ENCODE results near the gene PRPF31.
A peak's percentile ranks its signal among the peaks of the same experiment; 100 is the strongest.

PRPF31 gene

DNA sequence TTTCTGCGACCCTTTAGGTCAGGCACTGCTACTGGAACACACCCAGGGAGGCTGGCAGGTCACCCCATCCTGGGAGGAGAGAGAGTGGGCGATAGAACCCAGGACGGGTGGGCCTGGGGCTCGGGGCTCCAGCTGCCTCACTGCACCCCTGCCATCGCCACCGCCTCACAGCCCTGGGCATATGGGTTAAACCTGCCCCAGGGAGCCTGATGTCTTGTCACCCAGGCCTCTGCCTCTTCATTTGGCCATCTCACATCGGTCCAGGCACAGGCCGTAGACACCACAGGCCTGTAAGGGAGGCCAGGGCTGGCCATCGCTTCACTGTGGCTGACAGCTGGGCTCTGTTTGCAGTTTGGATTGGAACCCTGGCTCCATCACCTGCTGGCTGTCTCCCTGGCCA, 10.2 kb downstream of the PRPF31 start:
- TF ChIP-seq, protein P1, sequence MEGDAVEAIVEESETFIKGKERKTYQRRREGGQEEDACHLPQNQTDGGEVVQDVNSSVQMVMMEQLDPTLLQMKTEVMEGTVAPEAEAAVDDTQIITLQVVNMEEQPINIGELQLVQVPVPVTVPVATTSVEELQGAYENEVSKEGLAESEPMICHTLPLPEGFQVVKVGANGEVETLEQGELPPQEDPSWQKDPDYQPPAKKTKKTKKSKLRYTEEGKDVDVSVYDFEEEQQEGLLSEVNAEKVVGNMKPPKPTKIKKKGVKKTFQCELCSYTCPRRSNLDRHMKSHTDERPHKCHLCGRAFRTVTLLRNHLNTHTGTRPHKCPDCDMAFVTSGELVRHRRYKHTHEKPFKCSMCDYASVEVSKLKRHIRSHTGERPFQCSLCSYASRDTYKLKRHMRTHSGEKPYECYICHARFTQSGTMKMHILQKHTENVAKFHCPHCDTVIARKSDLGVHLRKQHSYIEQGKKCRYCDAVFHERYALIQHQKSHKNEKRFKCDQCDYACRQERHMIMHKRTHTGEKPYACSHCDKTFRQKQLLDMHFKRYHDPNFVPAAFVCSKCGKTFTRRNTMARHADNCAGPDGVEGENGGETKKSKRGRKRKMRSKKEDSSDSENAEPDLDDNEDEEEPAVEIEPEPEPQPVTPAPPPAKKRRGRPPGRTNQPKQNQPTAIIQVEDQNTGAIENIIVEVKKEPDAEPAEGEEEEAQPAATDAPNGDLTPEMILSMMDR (conservative IDR thresholded peaks at IDR 0.05; ENCODE audit: low read depth), result no peak
- DNase-seq (ENCODE audit: low spot score), result no peak
- H3K27ac ChIP-seq, result no peak overlapping the region
- ChIA-PET CTCF (interaction anchor here (0.6 kb wide), 1 partner anchor 16 kb away, joined by 4 read pairs; no protein-coding TSS in a partner anchor), POLR2A (ENCODE audit: low non-redundant PET) (no interaction called here)

DNA sequence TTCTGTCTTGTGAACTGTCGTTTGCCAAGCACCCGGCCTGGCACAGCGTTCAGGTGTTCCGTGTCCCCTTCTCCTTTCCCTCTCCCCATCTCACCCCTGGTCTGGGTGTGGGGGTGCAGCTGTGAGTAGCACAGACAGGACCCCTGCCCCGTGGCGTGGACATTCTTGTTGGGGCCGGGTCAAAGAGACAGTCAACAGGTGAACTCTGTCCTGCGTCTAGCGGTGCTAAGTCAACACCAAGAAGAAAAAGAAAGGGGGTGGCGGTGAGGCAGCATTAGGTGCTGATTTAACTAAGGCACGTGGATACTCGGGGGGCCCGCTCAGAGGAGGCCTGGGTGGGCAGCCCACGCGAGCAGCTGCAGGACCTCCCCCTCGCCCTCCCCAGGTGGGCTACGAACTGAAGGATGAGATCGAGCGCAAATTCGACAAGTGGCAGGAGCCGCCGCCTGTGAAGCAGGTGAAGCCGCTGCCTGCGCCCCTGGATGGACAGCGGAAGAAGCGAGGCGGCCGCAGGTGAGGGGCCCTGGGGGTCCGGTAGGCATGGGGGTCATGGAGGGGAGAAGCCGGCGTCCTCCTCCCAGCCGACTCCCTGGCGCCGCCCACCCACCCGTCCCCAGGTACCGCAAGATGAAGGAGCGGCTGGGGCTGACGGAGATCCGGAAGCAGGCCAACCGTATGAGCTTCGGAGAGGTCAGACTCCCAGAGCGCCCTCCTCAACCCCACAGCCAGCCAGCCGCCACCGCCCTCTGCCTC, 12.3 kb downstream of the PRPF31 start:
- TF ChIP-seq, protein P1 (conservative IDR thresholded peaks at IDR 0.05; ENCODE audit: low read depth), result no peak
- CTCF ChIA-PET, result no interaction called here
- POLR2A ChIA-PET (ENCODE audit: low non-redundant PET), result interaction anchor here (1.2 kb wide), 1 partner anchor 12 kb away, joined by 3 read pairs; the partner anchor contains the start of genes PRPF31 and TFPT
- DNase-seq (ENCODE audit: low spot score), result no peak
- no peak overlapping the region for H3K27ac ChIP-seq

DNA sequence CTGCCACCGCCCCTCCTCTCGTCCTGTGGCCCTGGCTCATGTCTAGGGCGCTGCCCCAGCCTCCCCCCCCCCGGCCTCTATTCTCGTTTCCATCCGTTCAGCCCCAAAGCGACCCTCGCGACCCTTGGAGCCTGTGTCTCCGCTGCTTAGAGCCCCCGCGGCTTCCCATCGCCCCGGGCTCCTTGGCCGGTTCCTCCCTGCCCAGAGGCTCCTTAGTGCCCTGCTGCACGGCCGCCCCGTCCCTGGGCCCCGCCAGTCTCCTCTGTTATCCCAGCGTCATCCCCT, 12.8 kb downstream of the PRPF31 start:
- TF ChIP-seq, protein P1 (conservative IDR thresholded peaks at IDR 0.05; ENCODE audit: low read depth), result no peak
- no peak for DNase-seq (ENCODE audit: low spot score)
- H3K27ac ChIP-seq, result no peak overlapping the region
- POLR2A ChIA-PET (ENCODE audit: low non-redundant PET), result no interaction called here
- CTCF ChIA-PET, result no interaction called here

DNA sequence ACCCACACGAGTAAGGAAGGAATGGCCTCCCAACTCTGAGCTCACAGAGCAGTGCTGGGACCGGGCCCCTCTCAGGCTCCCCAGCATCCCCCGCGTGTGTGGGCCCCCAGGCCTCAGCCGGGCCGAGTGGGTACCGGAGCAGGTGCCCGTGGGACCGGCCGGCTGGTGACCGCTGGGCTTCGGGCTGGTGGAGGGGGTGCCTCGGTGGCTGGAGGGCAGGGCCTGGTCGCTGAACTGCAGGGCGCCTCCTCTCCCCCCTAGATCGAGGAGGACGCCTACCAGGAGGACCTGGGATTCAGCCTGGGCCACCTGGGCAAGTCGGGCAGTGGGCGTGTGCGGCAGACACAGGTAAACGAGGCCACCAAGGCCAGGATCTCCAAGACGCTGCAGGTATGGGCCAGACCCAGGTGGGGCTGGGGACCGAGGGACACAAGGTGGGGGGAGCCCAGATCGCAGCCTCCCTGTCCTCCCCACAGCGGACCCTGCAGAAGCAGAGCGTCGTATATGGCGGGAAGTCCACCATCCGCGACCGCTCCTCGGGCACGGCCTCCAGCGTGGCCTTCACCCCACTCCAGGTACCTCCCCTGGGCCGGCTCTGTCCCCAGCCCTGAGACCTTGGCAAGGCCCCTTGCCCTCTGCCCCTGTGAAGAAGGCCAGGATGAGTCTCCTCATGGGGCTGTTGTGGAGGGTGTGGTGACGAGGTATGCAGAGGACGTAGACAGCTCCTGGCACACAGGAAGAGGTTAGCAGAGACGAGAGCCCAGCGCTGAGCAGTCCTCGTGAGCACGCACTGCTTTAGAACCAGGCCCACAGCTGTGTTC, 13.5 kb downstream of the PRPF31 start:
- ChIA-PET POLR2A (ENCODE audit: low non-redundant PET) (no interaction called here), CTCF (no interaction called here)
- DNase-seq (ENCODE audit: low spot score), result no peak
- no peak overlapping the region for H3K27ac ChIP-seq
- TF ChIP-seq, protein P1 (conservative IDR thresholded peaks at IDR 0.05; ENCODE audit: low read depth), result no peak

DNA sequence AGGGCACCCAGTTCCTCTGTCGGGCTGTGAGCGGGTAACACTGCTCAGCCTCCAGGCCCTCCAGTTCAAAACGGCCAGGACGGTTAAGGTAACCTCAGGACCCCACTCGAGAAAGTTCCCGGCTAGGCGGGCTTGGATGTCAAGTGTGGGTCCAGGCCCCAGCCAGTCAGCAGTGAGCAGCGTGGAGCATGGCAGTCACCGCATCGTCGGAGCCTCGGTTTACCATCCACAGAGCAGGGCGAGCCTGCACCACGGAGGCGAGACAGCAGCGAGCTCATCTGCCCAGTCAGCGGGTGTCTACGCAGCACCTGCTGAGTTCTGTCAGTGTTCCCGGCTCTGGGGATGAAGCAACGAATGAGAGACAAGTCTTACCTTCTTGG, 14.1 kb downstream of the PRPF31 start:
- TF ChIP-seq, protein P1 (conservative IDR thresholded peaks at IDR 0.05; ENCODE audit: low read depth), result no peak
- DNase-seq (ENCODE audit: low spot score), result no peak
- no peak overlapping the region for H3K27ac ChIP-seq
- ChIA-PET CTCF (interaction anchor here (0.6 kb wide), 1 partner anchor 23 kb away, joined by 3 read pairs; no protein-coding TSS in a partner anchor), POLR2A (ENCODE audit: low non-redundant PET) (no interaction called here)

DNA sequence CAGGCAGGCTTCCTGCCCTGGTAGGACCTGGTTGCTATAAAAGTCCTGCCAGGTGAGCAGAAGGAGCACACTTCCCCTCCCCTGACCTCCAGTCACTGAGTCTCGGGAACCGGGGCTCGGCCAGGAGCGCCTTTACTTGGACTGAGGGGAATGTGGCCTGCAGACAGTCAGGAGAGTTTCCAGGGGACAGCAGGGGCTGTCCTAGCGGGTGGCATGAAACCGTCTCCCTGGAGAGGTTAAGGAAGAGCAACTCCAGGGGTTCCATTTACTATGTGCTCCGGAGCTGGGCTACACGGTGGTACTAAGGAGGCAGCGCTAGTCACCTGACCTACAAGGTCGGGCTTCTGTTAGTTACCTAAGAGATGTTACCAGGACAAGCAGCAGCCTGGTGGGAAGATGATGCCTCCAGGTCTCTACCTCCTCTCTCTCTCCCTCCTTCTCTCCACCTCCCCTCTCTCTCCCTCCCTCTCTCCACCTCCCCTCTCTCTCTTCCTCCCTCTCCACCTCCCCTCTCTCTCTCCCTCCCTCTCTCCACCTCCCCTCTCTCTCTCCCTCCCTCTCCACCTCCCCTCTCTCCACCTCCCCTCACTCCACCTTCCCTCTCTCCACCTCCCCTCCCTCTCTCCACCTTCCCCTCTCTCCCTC, 17.9 kb downstream of the PRPF31 start:
- peak overlapping the region; percentile 85 for H3K27ac ChIP-seq

More for the DNA sequence above, 17.9 kb downstream of the PRPF31 start:
- CTCF ChIA-PET, result interaction anchor here (0.6 kb wide), 1 partner anchor 25 kb away, joined by 3 read pairs; no protein-coding TSS in a partner anchor
- TF ChIP-seq, protein P1 (conservative IDR thresholded peaks at IDR 0.05; ENCODE audit: low read depth), result no peak
- POLR2A ChIA-PET (ENCODE audit: low non-redundant PET), result no interaction called here
- no peak for DNase-seq (ENCODE audit: low spot score)

All from RWPE1 (cell line).